H9 (cell line): ENCODE measurements around the gene CERS5. TPM values are rescaled to one million over a fixed set of nuclear protein-coding genes. Genes with fewer than 3 reads are reported as not detected.

Experiments
- DNase-seq: peaks from one replicate; pipeline ENCODE4 v3.0.0-alpha.2; 2017
- H2AFZ ChIP-seq: one replicate; pipeline ENCODE4 v1.6.1; 2013; ENCODE audit warnings: mild to moderate bottlenecking, low read length, control low read depth, moderate library complexity
- H2AK5ac ChIP-seq: 2 replicates; pipeline ENCODE4 v1.6.1; 2013; ENCODE audit warnings: low read length, control low read depth, mixed read lengths; ENCODE audit not compliant: insufficient read length
- H2BK120ac ChIP-seq: one replicate; pipeline ENCODE4 v1.6.1; 2013; ENCODE audit warnings: low read depth, mild to moderate bottlenecking, low read length, control low read depth, inconsistent platforms; ENCODE audit not compliant: poor library complexity, severe bottlenecking
- H2BK12ac ChIP-seq: 2 replicates; pipeline ENCODE4 v1.6.1; 2013; ENCODE audit warnings: low read length, control low read depth, mixed read lengths, low read depth; ENCODE audit not compliant: insufficient read length
- H2BK15ac ChIP-seq: 2 replicates; pipeline ENCODE4 v1.6.1; 2013; ENCODE audit warnings: low read depth, low read length, control low read depth
- H2BK20ac ChIP-seq: one replicate; pipeline ENCODE4 v1.6.1; 2013; ENCODE audit warnings: low read depth, mild to moderate bottlenecking, low read length, control low read depth, inconsistent platforms; ENCODE audit not compliant: poor library complexity, severe bottlenecking
- H2BK5ac ChIP-seq: 2 replicates; pipeline ENCODE4 v1.6.1; 2013; ENCODE audit warnings: low read length, control low read depth, mixed read lengths; ENCODE audit not compliant: insufficient read length
- H3K14ac ChIP-seq: 2 replicates; pipeline ENCODE4 v1.6.1; 2013; ENCODE audit warnings: low read length, control low read depth; ENCODE audit not compliant: insufficient read depth
- H3K18ac ChIP-seq: 2 replicates; pipeline ENCODE4 v1.6.1; 2013; ENCODE audit warnings: low read depth, mild to moderate bottlenecking, mixed read lengths, low read length, control low read depth; ENCODE audit not compliant: insufficient read length
- H3K23ac ChIP-seq: 2 replicates; pipeline ENCODE4 v1.6.1; 2013; ENCODE audit warnings: low read length, control low read depth, mixed read lengths, low read depth; ENCODE audit not compliant: insufficient read length
- H3K23me2 ChIP-seq: 2 replicates; pipeline ENCODE4 v1.6.1; 2013; ENCODE audit warnings: low read depth, mild to moderate bottlenecking, mixed read lengths, low read length, control low read depth; ENCODE audit not compliant: insufficient read length, poor library complexity, severe bottlenecking
- H3K27ac ChIP-seq: 2 replicates; pipeline ENCODE4 v1.5.1; 2013; ENCODE audit warnings: low read length, control low read depth, mixed read lengths, low read depth; ENCODE audit not compliant: insufficient read length
- H3K27me3 ChIP-seq: 2 replicates; pipeline ENCODE4 v1.6.1; 2013; ENCODE audit warnings: low read length, control low read depth, inconsistent platforms; ENCODE audit not compliant: insufficient read depth
- H3K4ac ChIP-seq: 2 replicates; pipeline ENCODE4 v1.6.1; 2013; ENCODE audit warnings: low read depth, mild to moderate bottlenecking, control low read depth, inconsistent platforms, low read length, moderate library complexity
- H3K4me1 ChIP-seq: 2 replicates; pipeline ENCODE4 v1.6.1; 2013; ENCODE audit warnings: low read length, control low read depth, inconsistent platforms; ENCODE audit not compliant: insufficient read depth
- H3K4me2 ChIP-seq: 2 replicates; pipeline ENCODE4 v1.6.1; 2013; ENCODE audit warnings: low read length, control low read depth, mixed read lengths; ENCODE audit not compliant: insufficient read length, insufficient read depth
- H3K56ac ChIP-seq: 2 replicates; pipeline ENCODE4 v1.6.1; 2013; ENCODE audit warnings: low read depth, mild to moderate bottlenecking, mixed read lengths, low read length, control low read depth; ENCODE audit not compliant: insufficient read length
- H3K79me1 ChIP-seq: 2 replicates; pipeline ENCODE4 v1.6.1; 2013; ENCODE audit warnings: low read depth, mild to moderate bottlenecking, moderate library complexity, low read length, control low read depth, inconsistent platforms; ENCODE audit not compliant: insufficient read depth, poor library complexity, severe bottlenecking
- H3K79me2 ChIP-seq: 2 replicates; pipeline ENCODE4 v1.6.1; 2013; ENCODE audit warnings: low read length, control low read depth, inconsistent platforms; ENCODE audit not compliant: insufficient read depth
- H3K9ac ChIP-seq: 2 replicates; pipeline ENCODE4 v1.6.1; 2013; ENCODE audit warnings: low read length, control low read depth, mixed read lengths; ENCODE audit not compliant: insufficient read length; ENCODE audit errors: extremely low read depth
- H3K9me3 ChIP-seq: one replicate; pipeline ENCODE4 v1.6.1; 2013; ENCODE audit warnings: low read depth, low read length, inconsistent platforms; ENCODE audit not compliant: control insufficient read depth
- H3T11ph ChIP-seq: one replicate; pipeline ENCODE4 v1.6.1; 2013; ENCODE audit warnings: mild to moderate bottlenecking, low read length, control low read depth, inconsistent platforms
- H4K20me1 ChIP-seq: one replicate; pipeline ENCODE4 v1.6.1; 2013; ENCODE audit not compliant: control insufficient read depth, insufficient read length, insufficient read depth
- H4K5ac ChIP-seq: 2 replicates; pipeline ENCODE4 v1.6.1; 2013; ENCODE audit warnings: low read depth, mild to moderate bottlenecking, mixed read lengths, low read length, control low read depth; ENCODE audit not compliant: insufficient read length
- H4K8ac ChIP-seq: replicated peaks from 2 replicates; pipeline ENCODE4 v1.6.1; 2013; ENCODE audit warnings: low read length, control low read depth, mixed read lengths, low read depth; ENCODE audit not compliant: insufficient read length
- H4K91ac ChIP-seq: 2 replicates; pipeline ENCODE4 v1.6.1; 2013; ENCODE audit warnings: low read depth, mild to moderate bottlenecking, moderate library complexity, mixed read lengths, low read length, control low read depth; ENCODE audit not compliant: insufficient read length
- H3K27ac Mint-ChIP-seq, 3 experiments: 2 replicates in 2 of 3; 3 replicates in 1 of 3; pipeline ENCODE4 v1.8.0; 2020 to 2021; ENCODE audit warnings: mixed read lengths in 3 of 3, mild to moderate bottlenecking in 1 of 3, moderate library complexity in 1 of 3
- H3K27me3 Mint-ChIP-seq: 2 replicates; pipeline ENCODE4 v1.8.0; 2021; ENCODE audit warnings: low read depth, mild to moderate bottlenecking, moderate library complexity, mixed read lengths
- H3K36me3 Mint-ChIP-seq, 3 experiments: 2 replicates in 2 of 3; 3 replicates in 1 of 3; pipeline ENCODE4 v1.8.0; 2020 to 2021; ENCODE audit warnings: low read depth in 3 of 3, mixed read lengths in 3 of 3; ENCODE audit not compliant: insufficient read depth in 1 of 3
- H3K4me1 Mint-ChIP-seq, 2 experiments: 2 replicates each; pipeline ENCODE4 v1.8.0; 2020; ENCODE audit warnings: mixed read lengths in 2 of 2
- H3K4me3 Mint-ChIP-seq, 2 experiments: 2 replicates in 1 of 2; 3 replicates in 1 of 2; pipeline ENCODE4 v1.8.0; 2020 to 2021; ENCODE audit warnings: mild to moderate bottlenecking in 2 of 2, mixed read lengths in 2 of 2, moderate library complexity in 1 of 2
- H3K9me3 Mint-ChIP-seq, 2 experiments: 2 replicates in 1 of 2; 3 replicates in 1 of 2; pipeline ENCODE4 v1.8.0; 2020; ENCODE audit warnings: mild to moderate bottlenecking in 2 of 2, mixed read lengths in 2 of 2, moderate library complexity in 1 of 2
- CTCF ChIP-seq: fragments of 200-600 bp; sonication (generic); conservative IDR thresholded peaks from 3 replicates; pipeline ENCODE4 v1.8.0; 2021; ENCODE audit warnings: antibody characterized with exemption, mild to moderate bottlenecking
- WGBS: extraction: QIAGEN DNeasy Blood & Tissue Kit; methylation state at CpG from one replicate; pipeline ENCODE4 v1.1.7; 2013; ENCODE audit warnings: missing lambda C conversion rate, low lambda C conversion rate, mixed read lengths; ENCODE audit not compliant: insufficient read length; ENCODE audit errors: extremely low coverage; 5-methylcytosine and 5-hydroxymethylcytosine counted together
- total RNA-seq: library from RNA; stranded (reverse); gene quantifications from 2 replicates; pipeline ENCODE4 v1.2.1, GENCODE V29; 2021

CERS5 gene
- total RNA-seq, 1 experiment from 2014 or later: 68.8 TPM

GRCh38 chr12:50166799-50167048, 445 bp downstream of the CERS5 start:
- Histone ChIP-seq H3K14ac (peak overlapping the region; percentile 79; the same call in 1 of the 2 replicates), H3K27me3 (no peaks in the 10 kb centered on the region), H2AFZ (no peak overlapping the region), H3K79me1 (no peaks in the 10 kb centered on the region), H3K27ac (peak overlapping the region; percentile 25), H3K79me2 (peaks cover 13% of the 10 kb centered on the region; the same call in 1 of the 2 replicates), H4K91ac (no peak overlapping the region), H4K8ac (no peak overlapping the region), H3K23me2 (peaks cover 6% of the 10 kb centered on the region), H2BK20ac (no peak overlapping the region), H3K18ac (peak overlapping the region; percentile 37), H3K9ac (peak overlapping the region; percentile 84), H2BK120ac (no peak overlapping the region), H3K56ac (no peak overlapping the region), H4K5ac (peak overlapping the region; percentile 34), H3T11ph (no peak overlapping the region), H3K9me3 (no peaks in the 10 kb centered on the region), H3K4me1 (no peaks in the 10 kb centered on the region), H4K20me1 (no peaks in the 10 kb centered on the region), H3K4me2 (peak overlapping the region; percentile 97), H3K23ac (no peak overlapping the region), H2BK12ac (no peak overlapping the region), H2BK5ac (no peak overlapping the region), H2AK5ac (no peak overlapping the region), H3K4ac (no peak overlapping the region), H2BK15ac (no peak overlapping the region)
- no peaks in the 10 kb centered on the region for H3K27me3 Mint-ChIP-seq
- no peak for DNase-seq
- H3K9me3 Mint-ChIP-seq: peaks cover 6 to 9% of the 10 kb centered on the region in 2 experiments
- WGBS: no CpG with 5 or more reads among the region's 12 CpGs
- H3K4me3 Mint-ChIP-seq: peak overlapping the region; percentile 91 to 98
- H3K4me1 Mint-ChIP-seq: peaks cover 22 to 24% of the 10 kb centered on the region in 2 experiments
- peaks cover 9 to 19% (median 14%) of the 10 kb centered on the region in 3 experiments for H3K36me3 Mint-ChIP-seq
- TF ChIP-seq CTCF: no peak
- peak overlapping the region; percentile 94 to 99 (median 95) for H3K27ac Mint-ChIP-seq
